Loucy (cell line): Measurements from ENCODE around the gene MIGA2.

ENCODE experiments used
- H2AFZ ChIP-seq: fragments of 200-600 bp; sonication (generic); 2 replicates; pipeline ENCODE4 v1.6.0; 2016; ENCODE audit warnings: antibody characterized with exemption, mild to moderate bottlenecking, low read length, moderate library complexity
- H3F3A ChIP-seq: fragments of 200-600 bp; 2 replicates; pipeline ENCODE4 v1.6.0; 2016; ENCODE audit warnings: antibody characterized with exemption, low read depth, mild to moderate bottlenecking
- H3K27me3 ChIP-seq: fragments of 200-600 bp; sonication (generic); 2 replicates; pipeline ENCODE4 v1.6.1; 2014; ENCODE audit warnings: low read length, mild to moderate bottlenecking; ENCODE audit not compliant: insufficient read depth, poor library complexity, severe bottlenecking
- H3K36me3 ChIP-seq: fragments of 200-600 bp; sonication (generic); 2 replicates; pipeline ENCODE4 v1.6.1; 2016; ENCODE audit warnings: low read length; ENCODE audit not compliant: insufficient read depth
- H3K4me1 ChIP-seq: fragments of 200-600 bp; sonication (generic); 2 replicates; pipeline ENCODE4 v1.5.1; 2014; ENCODE audit warnings: low read length, mild to moderate bottlenecking; ENCODE audit not compliant: insufficient read depth, poor library complexity, severe bottlenecking
- H3K4me2 ChIP-seq: fragments of 200-600 bp; sonication (generic); 2 replicates; pipeline ENCODE4 v1.6.0; 2014; ENCODE audit warnings: antibody characterized with exemption, low read length, low read depth, mild to moderate bottlenecking; ENCODE audit not compliant: poor library complexity, severe bottlenecking
- H3K4me3 ChIP-seq: fragments of 200-600 bp; sonication (generic); 2 replicates; pipeline ENCODE4 v1.5.1; 2014; ENCODE audit warnings: low read length, mild to moderate bottlenecking, mixed read lengths; ENCODE audit not compliant: poor library complexity, severe bottlenecking
- H3K79me2 ChIP-seq: fragments of 200-600 bp; sonication (generic); 2 replicates; pipeline ENCODE4 v1.6.1; 2014; ENCODE audit warnings: low read length; ENCODE audit not compliant: insufficient read depth
- H3K9ac ChIP-seq: fragments of 200-600 bp; sonication (generic); 2 replicates; pipeline ENCODE4 v1.6.0; 2014; ENCODE audit warnings: mild to moderate bottlenecking, low read depth, low read length, moderate library complexity; ENCODE audit not compliant: poor library complexity, severe bottlenecking
- H3K9me2 ChIP-seq: fragments of 200-600 bp; sonication (generic); replicated peaks from 2 replicates; pipeline ENCODE4 v1.6.1; 2016; ENCODE audit warnings: low read depth, low read length, mixed read lengths
- H3K9me3 ChIP-seq: fragments of 200-600 bp; sonication (generic); 2 replicates; pipeline ENCODE4 v1.6.1; 2014; ENCODE audit warnings: mild to moderate bottlenecking, antibody characterized with exemption, low read length, low read depth; ENCODE audit not compliant: insufficient read depth
- H4K20me1 ChIP-seq: fragments of 200-600 bp; sonication (generic); 2 replicates; pipeline ENCODE4 v1.6.0; 2014; ENCODE audit warnings: antibody characterized with exemption, low read length, mild to moderate bottlenecking; ENCODE audit not compliant: insufficient read depth, poor library complexity, severe bottlenecking
- CTCF ChIP-seq: fragments of 200-600 bp; sonication (generic); conservative IDR thresholded peaks from 2 replicates; pipeline ENCODE4 v1.5.1; 2014; ENCODE audit warnings: mild to moderate bottlenecking, antibody characterized with exemption, low read length
- EZH2phosphoT487 ChIP-seq: fragments of 200-600 bp; IDR thresholded peaks from 2 replicates; pipeline ENCODE4 v1.6.1; 2018; ENCODE audit warnings: antibody characterized with exemption, mild to moderate bottlenecking, moderate library complexity, borderline replicate concordance

The MIGA2 gene

GRCh38 chr9:129009584-129010141 is 26.8 kb upstream of the MIGA2 start:
- no peak overlapping the region for H2AFZ ChIP-seq
- no peaks in the 10 kb centered on the region for H3K9me2 ChIP-seq
- H3K27me3 ChIP-seq = no peaks in the 10 kb centered on the region
- H3F3A ChIP-seq = no peaks in the 10 kb centered on the region
- no peak overlapping the region for H3K9ac ChIP-seq
- H3K4me1 ChIP-seq = no peaks in the 10 kb centered on the region
- H3K36me3 ChIP-seq = peaks cover 29% of the 10 kb centered on the region; the same call in 1 of the 2 replicates
- H3K4me3 ChIP-seq = no peak overlapping the region
- H3K79me2 ChIP-seq = no peaks in the 10 kb centered on the region
- no peak overlapping the region for H3K4me2 ChIP-seq
- TF ChIP-seq CTCF = no peak
- TF ChIP-seq EZH2phosphoT487 = no peak
- H3K9me3 ChIP-seq = no peaks in the 10 kb centered on the region
- H4K20me1 ChIP-seq = no peaks in the 10 kb centered on the region

GRCh38 chr9:129010267-129010975 is 26.0 kb upstream of the MIGA2 start:
- peaks cover 22% of the 10 kb centered on the region; the same call in 1 of the 2 replicates for H3K36me3 ChIP-seq
- H3K79me2 ChIP-seq = no peaks in the 10 kb centered on the region
- H3K27me3 ChIP-seq = no peaks in the 10 kb centered on the region
- H4K20me1 ChIP-seq = no peaks in the 10 kb centered on the region
- H3K4me2 ChIP-seq = no peak overlapping the region
- H3K4me1 ChIP-seq = no peaks in the 10 kb centered on the region
- TF ChIP-seq CTCF (no peak), EZH2phosphoT487 (no peak)
- H2AFZ ChIP-seq = no peak overlapping the region
- H3K9me3 ChIP-seq = no peaks in the 10 kb centered on the region
- no peaks in the 10 kb centered on the region for H3K9me2 ChIP-seq
- H3F3A ChIP-seq = no peaks in the 10 kb centered on the region
- no peak overlapping the region for H3K9ac ChIP-seq
- no peak overlapping the region for H3K4me3 ChIP-seq

- no peak overlapping the region for H2AFZ ChIP-seq
- no peaks in the 10 kb centered on the region for H3F3A ChIP-seq
- no peak overlapping the region for H3K4me2 ChIP-seq
- H3K9me3 ChIP-seq = no peaks in the 10 kb centered on the region
- no peaks in the 10 kb centered on the region for H4K20me1 ChIP-seq
- no peaks in the 10 kb centered on the region for H3K4me1 ChIP-seq
- no peak for TF ChIP-seq EZH2phosphoT487
- TF ChIP-seq CTCF = no peak
- H3K36me3 ChIP-seq = peaks cover 15% of the 10 kb centered on the region; the same call in 1 of the 2 replicates
- no peaks in the 10 kb centered on the region for H3K27me3 ChIP-seq
- H3K9me2 ChIP-seq = no peaks in the 10 kb centered on the region
- H3K9ac ChIP-seq = no peak overlapping the region
- no peaks in the 10 kb centered on the region for H3K79me2 ChIP-seq
- no peak overlapping the region for H3K4me3 ChIP-seq
Observed at GRCh38 chr9:129011170-129011569, 25.3 kb upstream of the MIGA2 start.
